ACHN (cell line): ENCODE data around the gene PHLPP1.
"Not testable (repeated sequence)": the region's sequence is repeated elsewhere in the genome, so short reads cannot be mapped to it uniquely, and the experiment has no call there.

Experiments
- DNase-seq: peaks from one replicate; pipeline ENCODE4 v3.0.0-alpha.2; 2015
- in situ Hi-C: cut with HindIII; loops from 2 replicates; pipeline ENCODE4 v1.10.0; 2017; ENCODE audit warnings: low sequenced_read_pairs, low pct_ligation_motif_present, low pct_unique_long_range_greater_than_20kb

PHLPP1 gene

DNA sequence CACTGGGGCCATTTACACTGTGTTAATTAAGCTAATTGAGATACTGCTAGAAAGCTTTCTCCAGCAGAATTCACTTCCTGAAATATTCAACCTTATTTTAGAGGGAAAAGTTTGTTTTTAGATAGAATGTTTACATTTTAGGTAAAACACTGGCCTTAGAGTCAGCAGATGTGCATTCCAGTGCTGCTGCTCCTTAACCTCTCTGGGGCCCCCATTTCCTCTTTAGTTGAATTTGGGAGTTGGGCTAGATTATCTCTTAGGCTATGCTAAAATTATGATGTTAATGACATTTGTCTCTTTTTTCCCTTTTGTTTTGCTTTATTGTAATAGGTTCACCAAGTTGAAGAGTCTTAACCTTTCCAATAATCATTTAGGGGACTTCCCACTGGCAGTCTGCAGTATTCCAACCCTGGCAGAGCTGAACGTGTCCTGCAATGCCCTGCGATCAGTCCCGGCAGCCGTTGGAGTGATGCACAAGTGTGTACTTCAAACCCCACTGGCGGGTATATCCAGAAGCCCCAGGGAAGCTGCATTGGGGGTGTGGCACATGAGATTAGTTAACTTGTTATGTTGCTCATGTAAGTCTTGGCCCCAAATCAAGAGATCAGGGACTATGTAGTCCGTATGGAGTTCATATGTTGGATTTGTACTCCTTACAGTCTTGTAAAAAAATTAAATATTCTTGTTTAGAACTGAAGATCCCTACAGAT, 179.5 kb downstream of the PHLPP1 start:
- DNase-seq: no peak

DNA sequence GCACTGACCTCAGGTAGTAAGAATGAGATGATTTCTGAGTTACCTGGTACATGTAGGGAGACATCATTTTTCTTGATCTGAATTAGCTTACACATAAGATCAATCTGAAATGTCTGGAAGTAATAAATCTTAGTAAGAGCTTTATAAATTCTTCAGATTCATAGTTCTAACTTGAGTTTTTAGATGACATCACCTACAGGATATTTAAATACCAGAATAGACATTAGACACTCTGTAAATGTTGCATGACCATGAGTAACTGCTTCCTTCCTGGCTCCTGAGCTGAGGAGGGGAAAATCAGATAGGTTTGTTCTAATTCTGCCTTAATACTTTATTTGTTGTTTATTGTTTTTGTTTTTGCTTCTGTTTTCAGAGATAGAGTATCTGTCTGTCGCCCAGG, 181.8 kb downstream of the PHLPP1 start:
- in situ Hi-C loops: no loop called here
- DNase-seq: no peak

More for the DNA sequence above, 179.5 kb downstream of the PHLPP1 start:
- in situ Hi-C loops: no loop called here

DNA sequence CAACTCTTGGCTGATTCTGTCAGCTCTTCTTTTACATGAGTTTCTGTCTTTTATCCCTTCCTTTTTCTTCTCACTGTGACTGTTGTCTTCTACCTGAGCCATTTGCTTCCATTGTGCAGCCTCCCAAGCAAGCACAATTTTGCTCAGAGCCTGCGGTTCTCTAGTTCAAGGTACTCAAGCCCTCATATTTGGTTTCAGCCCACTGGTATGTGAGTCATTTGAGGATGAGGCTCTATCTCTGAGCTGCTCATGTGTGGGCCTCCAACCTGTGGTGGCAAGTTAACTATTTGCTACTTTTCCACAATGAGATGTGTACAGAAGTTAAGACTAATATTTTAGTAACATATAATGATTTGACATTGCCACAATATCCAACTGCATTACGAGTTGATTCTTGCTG, 183.0 kb downstream of the PHLPP1 start:
- in situ Hi-C loops: no loop called here
- peak; percentile 11 for DNase-seq

DNA sequence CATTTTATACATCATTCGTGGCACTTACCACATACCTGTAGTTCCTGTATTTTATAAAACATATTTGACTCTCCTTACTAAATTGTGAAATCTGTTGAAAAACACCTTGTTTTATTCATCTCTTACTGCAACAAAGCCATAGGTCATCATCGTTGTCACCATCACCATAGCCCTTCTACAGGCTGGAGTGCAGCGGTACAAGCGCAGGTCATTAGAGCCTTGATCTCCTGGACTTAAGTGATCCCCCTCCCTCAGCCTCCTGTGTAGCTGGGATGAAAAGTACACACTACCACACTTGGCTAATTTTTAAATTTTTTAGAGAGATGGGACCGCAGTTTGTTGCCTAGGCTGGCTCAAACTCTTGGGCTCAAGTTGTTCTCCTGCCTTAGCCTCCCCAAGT, 184.2 kb downstream of the PHLPP1 start:
- in situ Hi-C loops: no loop called here
- no peak for DNase-seq

DNA sequence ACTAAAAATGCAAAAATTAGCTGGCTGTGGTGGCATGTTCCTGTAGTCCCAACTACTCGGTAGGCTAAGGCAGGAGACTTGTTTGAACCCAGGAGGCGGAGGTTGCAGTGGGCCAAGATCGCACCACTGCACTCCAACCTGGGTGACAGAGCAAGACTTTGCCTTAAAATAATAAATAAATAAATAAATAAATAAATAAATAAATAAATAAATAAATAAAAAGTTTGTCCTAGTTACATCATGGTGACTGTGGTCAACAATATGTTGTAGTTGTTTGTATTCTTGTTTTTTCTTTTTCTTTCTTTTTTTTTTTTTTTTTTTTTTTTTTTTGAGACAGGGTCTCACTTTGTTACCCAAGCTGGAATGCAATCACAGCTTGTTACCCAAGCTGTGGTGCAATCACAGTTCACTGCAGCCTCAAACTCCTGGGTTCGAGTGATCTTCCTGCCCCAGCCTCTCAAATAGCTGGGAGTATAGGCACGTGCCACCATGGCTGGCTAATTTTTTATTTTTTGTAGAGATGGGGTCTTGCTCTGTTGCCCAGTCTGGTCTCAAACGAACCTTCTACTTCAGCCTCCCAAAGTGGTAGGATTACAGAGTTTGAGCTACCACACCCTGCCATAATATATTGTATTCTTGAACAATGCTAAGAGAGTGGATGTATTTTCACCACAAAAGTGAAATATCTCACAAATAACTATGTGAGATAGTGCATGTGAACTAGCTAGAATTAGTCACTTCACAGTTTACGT, 185.0 kb downstream of the PHLPP1 start:
- in situ Hi-C loops: no loop called here
- no peak for DNase-seq

DNA sequence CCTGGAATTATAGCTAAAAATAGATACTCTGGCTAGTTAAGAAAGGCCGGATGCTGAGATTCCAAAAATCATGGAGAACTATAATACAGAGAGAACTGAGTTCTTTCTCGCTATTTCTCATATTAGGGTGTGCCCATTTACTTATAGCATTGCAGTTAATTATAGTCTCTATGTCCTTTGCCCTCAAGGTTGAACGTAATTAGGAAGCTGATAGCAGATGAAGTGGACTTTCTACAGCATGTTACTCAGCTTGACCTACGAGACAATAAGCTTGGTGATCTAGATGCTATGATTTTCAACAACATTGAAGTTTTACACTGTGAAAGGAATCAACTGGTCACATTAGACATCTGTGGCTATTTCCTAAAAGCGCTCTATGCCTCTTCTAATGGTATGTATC, 187.4 kb downstream of the PHLPP1 start:
- no peak for DNase-seq
- in situ Hi-C loops: no loop called here

DNA sequence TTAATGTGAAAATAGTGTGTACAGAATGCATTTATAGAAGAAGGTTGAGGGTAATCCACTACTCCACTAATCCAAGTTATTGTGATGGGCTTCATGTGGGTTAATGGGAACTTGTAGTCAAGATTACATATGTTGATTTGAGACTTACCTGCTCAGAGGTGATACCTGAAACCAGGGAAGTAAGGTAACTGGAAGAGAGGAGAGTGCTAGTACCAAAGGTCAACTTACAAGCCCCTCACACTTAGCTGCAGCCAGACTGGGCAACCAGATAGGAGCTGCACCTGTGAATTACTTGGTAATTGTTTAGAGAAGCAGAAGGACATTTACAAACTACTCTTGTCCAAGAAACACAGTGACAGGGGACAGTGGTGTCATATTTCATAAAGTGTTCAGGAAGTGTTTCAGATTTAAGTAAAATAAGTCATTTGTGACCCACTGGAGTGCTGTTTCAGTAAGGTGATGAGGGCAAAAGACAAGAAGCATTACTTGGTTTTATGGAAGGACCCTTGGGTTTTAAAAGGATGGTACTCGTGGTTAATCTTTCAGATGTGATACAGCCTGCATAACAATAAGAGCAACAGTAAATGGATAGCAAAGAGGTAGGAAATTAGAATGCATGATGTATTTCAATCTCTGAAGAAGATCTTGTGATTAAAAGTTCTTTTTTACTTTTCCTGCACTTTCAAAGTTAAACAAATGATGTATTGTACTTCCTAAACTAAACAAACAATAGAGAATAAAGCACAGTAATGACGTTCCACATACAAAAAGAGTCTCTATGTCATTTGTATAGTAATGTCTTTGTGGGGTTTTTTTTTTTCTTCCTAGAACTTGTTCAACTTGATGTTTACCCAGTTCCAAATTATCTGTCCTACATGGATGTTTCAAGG, 189.3 kb downstream of the PHLPP1 start:
- in situ Hi-C loops: no loop called here
- DNase-seq: no peak

DNA sequence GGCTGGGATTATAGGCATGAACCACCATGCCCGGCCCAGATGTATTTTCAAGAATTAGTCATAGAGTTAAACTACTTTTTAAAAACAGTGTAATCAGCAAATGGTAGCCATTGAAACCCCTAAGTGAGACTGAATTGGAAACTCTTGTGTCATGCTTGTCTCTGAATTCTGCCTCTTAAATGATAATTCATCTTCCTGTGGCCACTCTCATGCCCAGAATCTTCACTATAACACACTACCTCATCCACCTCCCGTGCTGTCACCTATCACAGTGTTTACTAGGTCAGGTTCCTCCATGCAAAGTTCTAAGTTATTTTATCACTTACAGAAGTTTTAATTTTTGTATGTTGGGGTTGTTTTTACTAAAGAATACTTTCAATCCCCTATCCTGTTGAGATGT, 197.5 kb downstream of the PHLPP1 start:
- in situ Hi-C loops: no loop called here
- no peak for DNase-seq

DNA sequence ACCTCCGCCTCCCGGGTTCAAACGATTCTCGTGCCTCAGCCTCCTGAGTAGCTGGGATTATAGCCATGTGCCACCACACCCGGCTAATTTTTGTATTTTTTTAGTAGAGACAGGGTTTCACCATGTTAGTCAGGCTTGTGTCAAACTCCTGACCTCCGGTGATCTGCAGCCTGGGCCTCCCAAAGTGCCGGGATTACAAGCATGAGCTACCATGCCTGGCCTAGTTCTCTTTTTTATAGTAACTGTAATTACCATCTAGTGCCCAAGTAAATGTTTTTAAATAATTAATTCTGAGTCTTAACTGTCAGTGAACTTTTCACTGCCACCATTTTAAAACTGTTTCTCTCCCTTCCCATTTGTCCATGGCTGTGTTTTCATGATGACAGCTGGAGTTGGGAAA, 198.5 kb downstream of the PHLPP1 start:
- in situ Hi-C loops, DNase-seq: not testable (repeated sequence)

DNA sequence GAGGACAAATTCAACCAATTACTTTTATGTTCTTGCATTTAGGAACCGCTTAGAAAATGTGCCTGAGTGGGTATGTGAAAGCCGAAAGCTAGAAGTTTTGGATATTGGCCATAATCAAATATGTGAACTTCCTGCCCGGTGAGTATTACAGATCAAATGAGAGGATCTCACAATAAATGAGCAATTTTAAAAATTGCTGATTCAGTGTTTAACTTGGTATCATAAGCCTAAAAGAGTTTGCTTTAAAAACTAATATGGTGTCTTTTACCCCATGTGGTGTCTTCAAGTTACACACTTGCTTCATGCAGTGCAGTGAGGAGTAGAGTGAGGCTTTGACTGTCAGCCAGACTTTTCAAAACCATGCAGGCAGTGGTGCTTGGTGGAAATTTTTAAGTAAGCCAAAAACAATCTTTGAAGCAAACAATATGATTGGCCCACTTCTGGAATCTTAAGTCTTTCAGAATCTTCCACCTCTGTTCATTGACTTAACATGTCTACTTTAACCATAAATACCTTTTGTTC, 199.6 kb downstream of the PHLPP1 start:
- DNase-seq: no peak
- in situ Hi-C loops: no loop called here

DNA sequence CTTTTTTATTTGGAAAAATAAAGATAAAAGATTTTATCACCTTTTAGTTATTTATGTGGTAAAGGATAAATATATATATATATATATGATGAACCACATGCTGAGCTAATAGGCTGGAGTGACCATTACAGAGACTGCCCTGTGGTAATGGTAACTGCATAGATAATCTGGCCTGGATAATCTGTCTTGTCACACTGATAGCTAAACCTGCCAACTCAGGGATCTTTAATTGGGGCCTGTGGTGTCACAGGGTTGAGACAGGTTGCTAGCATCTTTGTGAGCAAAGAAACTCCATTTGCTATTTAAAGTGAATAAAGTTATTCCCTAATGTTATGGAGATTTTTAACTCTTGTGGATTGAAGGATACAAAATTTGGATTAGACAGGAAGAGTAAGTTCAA, 203.0 kb downstream of the PHLPP1 start:
- in situ Hi-C loops: no loop called here
- DNase-seq: no peak

DNA sequence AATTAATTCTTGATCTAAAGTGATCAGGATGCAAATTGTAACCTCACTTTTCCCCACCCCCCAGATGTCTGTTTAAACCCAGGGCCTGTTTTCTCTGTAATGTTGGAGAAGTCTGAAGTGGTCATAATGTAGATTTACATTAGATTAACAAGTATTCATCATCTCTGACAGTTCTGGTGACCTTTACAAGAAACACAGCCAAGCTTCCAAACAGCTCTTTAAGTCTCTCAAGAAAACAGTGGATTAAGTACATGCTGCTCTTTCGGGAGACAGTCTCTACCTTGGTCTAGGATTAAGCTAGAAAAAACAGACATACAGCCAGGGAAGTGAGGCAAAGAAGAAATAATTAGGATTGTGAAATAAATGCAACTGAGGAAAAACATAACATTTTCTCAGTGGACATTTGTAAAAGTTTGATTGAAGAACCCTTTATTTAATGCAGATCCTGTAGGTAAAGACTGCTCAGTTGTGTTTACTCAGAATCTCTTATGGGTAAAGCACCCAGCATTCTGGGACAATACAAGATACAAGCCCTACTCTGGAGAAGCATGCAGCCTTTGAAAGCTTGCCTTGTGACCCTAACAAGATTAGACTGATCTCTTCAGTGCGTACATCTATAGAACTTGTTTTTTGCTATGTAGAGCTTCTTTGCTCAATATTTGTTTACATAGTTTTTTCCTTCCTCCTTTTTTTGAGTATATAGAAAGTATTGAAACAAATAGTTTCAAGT, 203.9 kb downstream of the PHLPP1 start:
- in situ Hi-C loops: no loop called here
- DNase-seq: no peak

DNA sequence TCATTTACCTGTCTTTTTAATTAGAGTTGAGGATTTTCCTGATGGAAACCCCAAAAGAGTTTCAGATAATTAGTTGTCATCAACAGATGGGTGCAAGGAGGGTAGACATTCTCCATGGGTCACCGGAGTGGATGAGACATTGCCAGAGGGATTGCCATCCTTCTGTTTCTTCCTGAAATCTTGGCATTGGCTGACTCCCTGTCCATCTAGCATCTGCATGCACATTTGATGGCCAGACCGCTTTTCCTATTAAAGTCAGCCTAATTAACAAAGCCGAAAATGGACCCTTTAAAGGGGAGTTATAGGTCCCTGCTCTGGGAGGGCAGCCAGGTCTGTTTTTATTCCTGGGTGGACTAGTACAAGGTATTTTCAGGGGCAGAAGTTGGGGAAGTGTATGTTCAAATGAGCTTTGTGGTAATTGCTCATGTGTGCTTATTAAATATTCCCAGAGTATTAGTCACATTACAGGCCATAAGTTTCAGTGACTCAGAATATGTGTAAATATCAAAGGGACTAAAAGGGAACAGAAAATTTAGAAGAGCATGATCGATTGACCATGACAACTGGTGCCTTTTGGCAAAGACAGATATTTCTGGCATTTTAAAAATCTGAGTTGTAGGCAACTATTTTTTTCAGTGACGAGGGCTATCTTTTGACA, 209.8 kb downstream of the PHLPP1 start:
- DNase-seq: peak; percentile 42
- in situ Hi-C loops: no loop called here

DNA sequence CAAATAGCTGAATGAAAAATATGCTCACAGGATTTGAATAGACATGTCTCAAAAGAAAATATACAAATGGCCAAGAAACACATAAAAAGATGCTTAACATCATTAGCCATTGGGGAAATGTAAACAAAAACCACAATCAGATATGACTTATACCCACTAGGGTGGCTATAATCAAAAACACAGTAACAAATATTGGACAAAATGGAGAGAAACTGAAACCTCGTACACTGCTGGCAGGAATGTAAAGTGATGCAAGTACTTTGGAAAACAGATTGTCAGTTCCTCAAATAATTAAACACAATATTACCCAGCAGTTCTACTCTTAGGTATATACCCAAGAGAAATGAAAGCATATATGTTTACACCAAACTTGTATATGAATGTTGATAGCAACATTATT, 213.0 kb downstream of the PHLPP1 start:
- DNase-seq: no peak
- in situ Hi-C loops: no loop called here

DNA sequence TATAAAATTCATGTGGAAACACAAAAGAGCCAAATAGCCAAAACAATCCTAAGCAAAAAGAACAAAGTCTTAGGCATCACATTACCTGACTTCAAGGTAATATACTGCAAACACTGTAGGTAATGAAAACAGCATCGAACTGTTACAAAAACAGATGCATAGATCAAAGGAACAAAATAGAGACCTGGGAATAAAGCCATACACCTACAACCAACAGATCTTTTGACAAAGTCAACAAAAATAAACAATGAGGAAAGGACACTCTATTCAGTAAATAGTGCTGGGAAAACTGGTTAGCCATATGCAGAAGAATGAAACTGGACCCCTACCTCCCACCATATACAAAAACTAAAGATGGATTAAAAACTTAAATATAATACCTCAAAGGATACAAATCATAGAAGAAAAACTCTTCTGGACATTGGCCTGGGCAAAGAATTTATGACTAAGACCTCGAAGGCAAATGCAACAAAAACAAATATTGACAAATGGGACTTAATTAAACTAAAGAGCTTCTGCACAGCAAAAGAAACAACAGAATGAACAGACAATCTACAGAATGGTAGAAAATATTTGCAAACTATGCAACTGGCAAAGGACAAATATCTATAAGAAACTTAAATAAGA, 218.0 kb downstream of the PHLPP1 start:
- in situ Hi-C loops: no loop called here
- no peak for DNase-seq

DNA sequence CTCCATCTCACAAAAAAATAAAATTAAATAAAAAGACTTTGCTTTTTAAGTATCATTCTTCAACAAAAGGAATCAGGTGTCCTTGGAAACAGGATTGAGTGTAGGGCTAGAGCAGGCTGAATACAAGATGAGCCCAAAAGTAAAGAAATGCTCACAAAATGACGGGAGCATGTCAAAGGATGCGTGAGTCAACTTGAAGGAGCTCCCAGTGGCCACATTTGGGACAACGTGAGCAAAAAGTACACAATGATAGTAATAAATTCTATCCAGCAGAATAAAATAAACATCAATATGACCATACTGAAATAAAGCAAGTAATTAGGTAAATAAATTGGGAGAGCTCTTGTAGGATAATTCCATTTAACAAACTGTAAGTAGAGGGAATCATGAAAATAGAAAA, 220.7 kb downstream of the PHLPP1 start:
- in situ Hi-C loops: no loop called here

DNA sequence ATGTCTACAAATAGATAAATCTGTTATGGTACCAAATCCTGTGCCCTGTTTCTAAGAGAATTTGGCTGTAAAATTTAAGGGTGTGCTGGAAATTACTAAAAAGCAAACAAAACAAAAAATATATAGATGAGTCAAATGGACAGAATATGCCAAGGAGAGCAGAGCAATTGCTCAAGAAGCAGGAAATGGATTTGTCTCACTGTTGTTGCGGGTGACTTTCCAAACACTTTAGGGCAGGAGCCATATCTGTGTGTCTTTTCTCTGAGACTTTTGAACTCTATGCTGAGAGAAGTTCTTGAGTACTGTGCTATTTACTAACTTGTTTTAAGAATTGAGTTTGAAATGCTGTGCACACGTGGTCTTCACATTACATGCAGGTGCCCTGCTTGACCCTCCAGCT, 221.7 kb downstream of the PHLPP1 start:
- no peak for DNase-seq
- in situ Hi-C loops: no loop called here

More for the DNA sequence above, 220.7 kb downstream of the PHLPP1 start:
- no peak for DNase-seq

DNA sequence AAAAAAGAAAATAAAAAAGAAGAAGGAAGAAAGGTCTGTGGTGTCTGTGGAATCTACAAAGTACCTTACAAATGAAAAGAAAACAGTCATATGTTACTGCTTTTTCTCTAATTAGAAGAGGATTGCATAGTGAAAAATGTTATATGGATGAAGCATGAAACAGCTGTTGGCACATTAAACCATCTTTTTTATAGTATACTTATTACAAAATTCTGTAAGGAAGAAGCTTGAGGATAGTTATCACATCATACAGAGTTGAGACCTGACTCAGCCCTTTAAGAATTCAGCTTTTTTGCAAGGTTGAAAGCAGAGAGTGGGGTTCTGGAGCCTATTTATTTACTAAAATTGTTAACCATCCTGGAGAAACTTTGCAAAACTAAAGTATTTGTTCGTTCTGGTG, 222.7 kb downstream of the PHLPP1 start:
- no peak for DNase-seq
- in situ Hi-C loops: no loop called here
